SU-DHL-6 (cell line): ENCODE data around the gene RNF166.

ENCODE experiments used
- CTCF ChIP-seq: fragments of 200-600 bp; sonication (generic); IDR thresholded peaks from one replicate; pipeline ENCODE4 v1.5.1; 2017; ENCODE audit warnings: antibody characterized with exemption, mild to moderate bottlenecking, low read length, moderate library complexity; ENCODE audit not compliant: insufficient read depth, poor library complexity, severe bottlenecking
- EZH2phosphoT487 ChIP-seq: fragments of 200-600 bp; sonication (generic), shearing (Covaris generic); conservative IDR thresholded peaks from 2 replicates; pipeline ENCODE4 v1.6.1; 2018; ENCODE audit warnings: mild to moderate bottlenecking, antibody characterized with exemption, low read length, moderate library complexity, mixed read lengths

GRCh38 chr16:88653101-88653500 is 53.1 kb downstream of the RNF166 start:
- TF ChIP-seq CTCF: no peak
- TF ChIP-seq EZH2phosphoT487: no peak
